HUES6 (cell line): ENCODE measurements around the gene USP22.

Experiments
- H3K27ac ChIP-seq: 2 replicates; pipeline ENCODE4 v1.7.0; 2013; ENCODE audit warnings: low read depth, mild to moderate bottlenecking, low read length, inconsistent platforms
- H3K27me3 ChIP-seq: 2 replicates; pipeline ENCODE4 v1.6.1; 2013; ENCODE audit warnings: low read length; ENCODE audit not compliant: control insufficient read depth, insufficient read depth
- H3K36me3 ChIP-seq: 2 replicates; pipeline ENCODE4 v1.6.1; 2013; ENCODE audit warnings: low read length; ENCODE audit not compliant: control insufficient read depth, insufficient read depth
- H3K4me1 ChIP-seq: 2 replicates; pipeline ENCODE4 v1.6.1; 2013; ENCODE audit warnings: low read length; ENCODE audit not compliant: control insufficient read depth, insufficient read depth
- H3K4me3 ChIP-seq: 2 replicates; pipeline ENCODE4 v1.5.1; 2013; ENCODE audit warnings: low read depth, low read length
- H3K9ac ChIP-seq: one replicate; pipeline ENCODE4 v1.6.1; 2013; ENCODE audit warnings: mild to moderate bottlenecking, low read length
- H3K9me3 ChIP-seq: 2 replicates; pipeline ENCODE4 v1.6.1; 2013; ENCODE audit warnings: low read depth, low read length; ENCODE audit not compliant: control insufficient read depth, insufficient read depth

The USP22 gene

DNA sequence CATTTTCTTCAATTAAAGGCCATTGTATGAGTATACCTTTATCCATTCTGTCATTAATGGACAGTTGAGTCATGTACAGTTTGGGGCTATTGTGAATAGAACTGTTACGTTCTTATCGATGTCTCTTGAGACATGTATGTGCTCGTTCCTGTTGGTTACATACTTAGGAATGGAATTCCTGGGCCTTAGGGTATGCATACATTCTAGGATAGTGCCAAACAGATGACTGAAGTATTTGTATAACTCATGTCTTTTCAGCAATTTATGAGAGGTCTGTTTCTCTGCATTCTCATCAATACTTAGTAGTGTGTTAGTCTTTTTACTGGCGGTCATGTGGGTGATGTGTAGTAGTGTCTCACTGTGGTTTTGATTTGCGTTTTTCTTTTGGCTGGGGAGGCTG, 81.2 kb downstream of the USP22 start:
- Histone ChIP-seq H3K4me1 (peaks cover 4% of the 10 kb centered on the region; the same call in 1 of the 2 replicates), H3K9ac (no peak overlapping the region), H3K4me3 (no peak overlapping the region), H3K27me3 (no peaks in the 10 kb centered on the region), H3K9me3 (no peaks in the 10 kb centered on the region), H3K36me3 (no peaks in the 10 kb centered on the region), H3K27ac (no peak overlapping the region)

DNA sequence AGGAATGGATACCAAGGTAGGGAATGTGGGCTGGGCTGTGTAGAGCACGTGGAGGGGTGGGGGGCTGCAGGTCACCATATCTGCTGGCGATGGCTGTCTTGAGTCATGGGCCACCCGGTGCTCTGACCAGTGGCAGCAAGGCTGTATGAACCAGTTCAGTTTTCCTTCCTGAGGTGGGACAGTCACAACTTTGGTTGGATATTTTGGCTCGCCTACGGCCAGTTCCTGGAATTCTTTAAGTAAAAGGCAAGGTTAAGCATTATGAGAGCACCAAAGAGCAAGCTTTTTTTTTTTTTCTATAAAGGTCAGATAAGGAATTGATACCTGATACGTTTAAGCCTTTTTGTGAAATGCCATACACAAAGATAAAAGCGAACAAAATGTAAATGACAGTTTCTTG, 81.9 kb downstream of the USP22 start:
- Histone ChIP-seq H3K4me1 (peaks cover 4% of the 10 kb centered on the region; the same call in 1 of the 2 replicates), H3K9ac (no peak overlapping the region), H3K36me3 (no peaks in the 10 kb centered on the region), H3K9me3 (no peaks in the 10 kb centered on the region), H3K4me3 (no peak overlapping the region), H3K27ac (no peak overlapping the region), H3K27me3 (no peaks in the 10 kb centered on the region)

- Histone ChIP-seq H3K9ac (no peak overlapping the region), H3K36me3 (no peaks in the 10 kb centered on the region), H3K27ac (no peak overlapping the region)
These were observed 87.1 kb downstream of the USP22 start for GRCh38 chr17:20955427-20956323.

DNA sequence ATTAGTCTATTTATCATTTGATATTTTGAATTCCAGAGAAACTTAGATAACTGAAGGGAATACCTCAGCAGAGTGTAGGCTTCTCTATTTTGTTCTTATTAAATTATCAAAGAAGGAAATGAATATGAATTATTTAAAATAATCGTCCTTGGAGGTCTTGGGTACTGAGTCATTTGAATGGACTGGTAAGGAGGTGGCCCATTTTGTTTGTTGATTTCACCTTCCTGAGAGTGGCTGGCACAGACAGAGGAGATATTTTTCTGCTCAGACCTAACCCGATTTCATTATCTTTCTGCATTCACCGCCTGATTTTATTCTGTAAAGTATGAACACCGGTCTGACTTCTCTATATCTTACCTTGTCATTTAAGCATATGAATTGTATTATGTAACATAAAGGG, 88.0 kb downstream of the USP22 start:
- no peak overlapping the region for H3K4me3 ChIP-seq
- no peaks in the 10 kb centered on the region for H3K36me3 ChIP-seq
- 0 out of 2 replicates have a peak, but pooled peaks cover 5% of the 10 kb centered on the region for H3K4me1 ChIP-seq
- H3K27me3 ChIP-seq = no peaks in the 10 kb centered on the region
- H3K9ac ChIP-seq = no peak overlapping the region
- no peak overlapping the region for H3K27ac ChIP-seq
- no peaks in the 10 kb centered on the region for H3K9me3 ChIP-seq

More at GRCh38 chr17:20955427-20956323, 87.1 kb downstream of the USP22 start:
- H3K4me3 ChIP-seq = no peak overlapping the region
- no peaks in the 10 kb centered on the region for H3K27me3 ChIP-seq
- H3K4me1 ChIP-seq = 0 out of 2 replicates have a peak, but pooled peaks cover 5% of the 10 kb centered on the region
- H3K9me3 ChIP-seq = no peaks in the 10 kb centered on the region

GRCh38 chr17:20952183-20952582, 90.6 kb downstream of the USP22 start:
- no peak overlapping the region for H3K4me3 ChIP-seq
- no peak overlapping the region for H3K27ac ChIP-seq
- H3K27me3 ChIP-seq = no peaks in the 10 kb centered on the region
- H3K36me3 ChIP-seq = no peaks in the 10 kb centered on the region
- H3K9ac ChIP-seq = no peak overlapping the region
- H3K4me1 ChIP-seq = 0 out of 2 replicates have a peak, but pooled peaks cover 5% of the 10 kb centered on the region
- no peaks in the 10 kb centered on the region for H3K9me3 ChIP-seq
